DMS79 (cell line): ENCODE results near the gene RNF167.

Source experiments
- DNase-seq: peaks from one replicate; lab custom pipeline; 2025; lab: John Stamatoyannopoulos, UW

The RNF167 gene

GRCh38 chr17:4980644-4981216 is 40.7 kb downstream of the RNF167 start:
- DNase-seq, result no peak

GRCh38 chr17:4982305-4982704 is 42.2 kb downstream of the RNF167 start:
- no peak for DNase-seq

- no peak for DNase-seq
Measured at GRCh38 chr17:4986403-4986802, 46.3 kb downstream of the RNF167 start.

- peak; percentile 69 for DNase-seq
Measured at GRCh38 chr17:4986951-4987766, 47.1 kb downstream of the RNF167 start, which contains the start of gene CAMTA2. TSS of gene CAMTA2 (minus strand) at chr17:4987675. CDS start at chr17:4986222, 1,453 bp downstream.

DNA sequence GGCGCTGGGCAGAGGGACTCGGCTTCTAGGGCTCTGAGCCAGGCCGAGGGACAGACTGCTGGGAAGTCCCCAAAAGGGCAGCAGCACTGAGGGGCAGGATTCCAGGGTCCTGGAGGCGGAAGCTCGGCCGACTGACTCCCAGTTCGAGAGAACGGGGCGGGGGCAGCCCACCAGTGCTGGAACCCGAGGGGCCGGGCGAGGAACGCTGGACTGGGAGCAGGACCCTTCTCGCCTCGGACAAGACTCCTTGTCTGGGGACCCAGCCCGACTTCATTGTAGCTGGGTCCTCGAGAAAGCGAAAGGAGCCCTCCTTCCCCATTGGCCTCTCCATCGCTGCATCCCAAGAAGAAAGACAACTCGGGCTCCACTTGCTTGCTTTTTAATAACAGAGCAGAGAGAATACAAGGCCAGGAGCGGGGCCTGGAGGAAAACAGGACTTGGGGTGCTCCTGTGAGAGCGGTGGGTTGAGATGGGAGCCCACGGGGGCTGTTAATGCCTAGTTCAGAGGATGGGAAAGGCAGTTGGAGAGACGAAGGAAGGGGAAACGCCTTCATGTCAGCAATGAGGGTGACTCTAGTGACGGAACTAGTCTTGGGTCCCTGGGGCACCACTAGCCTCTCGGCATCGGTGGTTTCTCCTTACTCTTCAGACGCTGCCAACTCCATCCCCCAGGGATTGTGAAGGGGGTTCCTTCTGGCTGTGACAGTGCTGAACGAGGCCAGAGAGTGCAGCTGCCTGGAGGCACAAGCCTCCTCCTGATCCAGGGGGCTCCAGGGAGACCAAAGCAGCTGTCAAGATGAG is 47.9 kb downstream of the RNF167 start:
- DNase-seq, result peak; percentile 17

DNA sequence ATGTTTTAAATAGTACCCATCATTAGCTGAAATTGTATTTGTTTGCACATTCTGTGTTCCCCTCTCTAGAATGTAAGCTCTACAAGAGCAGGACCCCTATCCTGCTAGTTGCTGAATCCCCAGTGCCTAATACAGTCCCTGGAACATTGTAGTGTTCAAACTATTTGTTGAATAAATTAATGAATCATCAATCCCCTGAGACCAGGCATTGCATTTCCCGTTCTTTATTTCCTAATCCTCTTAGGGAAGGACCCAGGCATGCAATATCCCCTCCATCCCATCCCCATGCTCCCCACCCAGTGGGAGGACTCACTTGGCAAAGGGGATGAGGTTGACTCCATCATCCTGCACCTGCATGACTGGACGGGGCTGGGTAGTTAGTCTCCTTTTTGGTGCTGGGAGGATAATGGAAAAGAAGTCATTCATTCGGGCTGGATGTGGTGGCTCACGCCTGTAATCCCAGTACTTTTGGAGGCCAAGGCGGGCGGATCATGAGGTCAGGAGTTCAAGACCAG is 54.1 kb downstream of the RNF167 start:
- DNase-seq, result no peak
